GM19025 (cell line): ENCODE measurements around the gene PKN2.
"Not testable (repeated sequence)": the region's sequence is repeated elsewhere in the genome, so short reads cannot be mapped to it uniquely, and the experiment has no call there.

Source experiments
- ATAC-seq: cut with Tn5 transposase; IDR thresholded peaks from one replicate; pipeline ENCODE4 v1.9.1; 2021; ENCODE audit warnings: mild to moderate bottlenecking, low read depth, moderate library complexity; ENCODE audit not compliant: unreplicated experiment

The PKN2 gene

DNA sequence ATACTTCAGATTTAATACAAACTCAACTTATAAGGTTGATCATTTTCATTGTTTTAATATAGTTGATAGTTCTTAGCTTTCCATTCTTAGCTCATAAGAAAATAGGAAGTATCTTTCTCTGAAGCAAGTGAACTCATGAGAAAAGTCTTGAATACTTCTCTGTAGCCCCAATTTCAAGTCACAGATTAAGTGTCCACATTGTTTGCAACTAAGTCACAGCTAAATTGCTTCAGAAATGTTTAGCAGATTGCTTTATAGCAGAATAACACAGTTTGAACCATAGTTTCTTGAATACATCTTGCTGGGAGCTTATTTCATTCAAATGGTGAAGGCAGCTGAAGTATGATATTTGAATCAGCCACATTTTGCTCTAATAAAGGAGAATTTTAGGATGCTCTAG is 10.6 kb upstream of the PKN2 start:
- ATAC-seq, result no peak

DNA sequence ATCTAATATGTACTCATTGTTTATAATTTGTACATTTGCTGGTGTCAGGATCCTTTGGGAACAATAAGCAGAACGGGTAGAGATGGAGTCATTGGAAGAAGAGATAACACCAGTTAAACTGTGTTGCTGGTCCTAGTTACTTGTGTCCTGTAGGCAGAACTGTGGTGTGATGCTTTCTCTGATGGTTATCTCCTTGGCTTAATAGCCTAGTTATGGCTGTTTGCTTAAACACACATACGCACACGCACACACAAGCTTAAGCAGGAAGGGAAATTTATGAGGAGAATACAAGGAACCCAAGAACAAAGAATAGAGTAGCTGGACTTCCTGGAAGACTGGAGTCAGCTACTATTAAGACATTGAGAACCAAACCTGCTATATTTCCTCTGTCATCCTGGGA is 5.7 kb upstream of the PKN2 start:
- no peak for ATAC-seq

- no peak for ATAC-seq
Observed at GRCh38 chr1:88680471-88680870, 3.6 kb upstream of the PKN2 start.

- ATAC-seq, result no peak
Observed at GRCh38 chr1:88680911-88681622, 3.0 kb upstream of the PKN2 start.

GRCh38 chr1:88684482-88685258 is 597 bp downstream of the PKN2 start:
- peak; percentile 27 for ATAC-seq

- no peak for ATAC-seq
Observed at GRCh38 chr1:88685259-88685620, 1.2 kb downstream of the PKN2 start.

GRCh38 chr1:88691540-88691939 is 7.5 kb downstream of the PKN2 start:
- no peak for ATAC-seq

DNA sequence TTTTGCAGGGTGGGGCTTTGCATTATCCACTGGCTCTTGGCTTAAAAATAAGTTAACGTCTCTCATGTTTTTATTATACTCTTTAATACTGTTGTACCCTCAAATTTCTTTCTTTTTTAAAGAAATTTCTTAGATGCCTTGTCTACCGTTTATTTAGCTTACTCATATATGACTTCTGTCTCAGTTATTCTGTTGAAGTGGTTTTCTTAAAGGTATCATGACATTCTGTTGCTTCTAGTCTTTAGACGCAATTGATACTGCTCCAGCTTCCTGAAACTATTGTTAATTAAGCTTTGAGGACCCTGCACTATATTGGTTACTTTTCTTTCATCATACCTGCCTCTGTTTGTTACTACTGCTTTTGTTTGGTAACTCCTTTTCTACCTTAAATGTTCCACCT is 11.7 kb downstream of the PKN2 start:
- ATAC-seq, result no peak

GRCh38 chr1:88697503-88697902 is 13.4 kb downstream of the PKN2 start:
- no peak for ATAC-seq

GRCh38 chr1:88698140-88698539 is 14.1 kb downstream of the PKN2 start:
- ATAC-seq, result no peak

- ATAC-seq, result no peak
Observed at GRCh38 chr1:88698764-88699163, 14.7 kb downstream of the PKN2 start.

DNA sequence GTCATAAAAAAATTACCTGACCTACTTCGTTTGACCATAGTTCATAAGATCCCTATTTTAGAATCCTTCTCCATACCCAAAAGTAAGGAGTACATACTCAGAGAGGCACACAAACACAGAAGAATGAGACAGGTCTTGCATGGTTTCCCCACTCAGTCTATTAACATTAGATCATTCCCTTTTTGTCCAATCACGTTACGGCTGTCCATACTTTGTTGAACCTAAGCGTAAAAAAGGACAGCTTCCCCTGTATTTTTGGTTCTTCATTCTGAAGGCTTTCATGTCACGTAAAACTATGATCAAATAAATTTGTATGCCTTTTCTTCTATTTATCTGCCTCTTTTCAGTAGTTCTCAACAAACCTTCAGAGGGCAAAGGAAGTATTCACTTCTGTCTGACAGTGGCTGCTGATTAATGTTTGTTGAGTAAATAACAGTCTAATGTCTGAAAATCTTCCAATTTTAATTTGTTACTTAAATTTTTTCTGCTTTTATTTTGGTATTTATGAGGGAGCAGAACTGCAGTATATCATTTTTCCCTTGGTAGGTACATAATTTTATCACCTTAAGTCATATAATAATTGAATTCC is 16.4 kb downstream of the PKN2 start:
- ATAC-seq, result no peak

- peak; percentile 77 for ATAC-seq
Observed at GRCh38 chr1:88701275-88701674, 17.2 kb downstream of the PKN2 start.

GRCh38 chr1:88701793-88702192 is 17.7 kb downstream of the PKN2 start:
- ATAC-seq, result not testable (repeated sequence)

GRCh38 chr1:88708011-88708410 is 23.9 kb downstream of the PKN2 start:
- ATAC-seq, result no peak

DNA sequence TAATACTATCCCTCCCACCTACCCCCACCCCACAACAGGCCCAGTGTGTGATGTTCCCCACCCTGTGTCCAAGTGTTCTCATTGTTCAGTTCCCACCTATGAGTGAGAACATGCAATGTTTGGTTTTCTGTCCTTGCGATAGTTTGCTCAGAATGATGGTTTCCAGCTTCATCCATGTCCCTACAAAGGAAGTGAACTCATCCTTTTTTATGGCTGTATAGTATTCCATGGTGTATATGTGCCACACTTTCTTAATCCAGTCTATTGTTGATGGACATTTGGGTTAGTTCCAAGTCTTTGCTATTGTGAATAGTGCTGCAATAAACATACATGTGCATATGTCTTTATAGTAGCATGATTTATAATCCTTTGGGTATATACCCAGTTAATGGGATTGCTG is 28.8 kb downstream of the PKN2 start:
- ATAC-seq, result not testable (repeated sequence)

DNA sequence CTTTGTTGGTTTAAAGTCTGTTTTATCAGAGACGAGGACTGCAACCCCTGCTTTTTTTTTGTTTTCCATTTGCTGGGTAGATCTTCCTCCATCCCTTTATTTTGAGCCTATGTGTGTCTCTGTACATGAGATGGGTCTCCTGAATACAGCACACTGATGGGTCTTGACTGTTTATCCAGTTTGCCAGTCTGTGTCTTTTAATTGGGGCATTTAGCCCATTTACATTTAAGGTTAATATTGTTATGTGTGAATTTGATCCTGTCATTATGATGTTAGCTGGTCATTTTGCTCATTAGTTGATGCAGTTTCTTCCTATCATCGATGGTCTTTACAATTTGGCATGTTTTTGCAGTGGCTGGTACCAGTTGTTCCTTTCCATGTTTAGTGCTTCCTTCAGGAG is 32.5 kb downstream of the PKN2 start:
- not testable (repeated sequence) for ATAC-seq

GRCh38 chr1:88722492-88722891 is 38.4 kb downstream of the PKN2 start:
- ATAC-seq, result no peak

DNA sequence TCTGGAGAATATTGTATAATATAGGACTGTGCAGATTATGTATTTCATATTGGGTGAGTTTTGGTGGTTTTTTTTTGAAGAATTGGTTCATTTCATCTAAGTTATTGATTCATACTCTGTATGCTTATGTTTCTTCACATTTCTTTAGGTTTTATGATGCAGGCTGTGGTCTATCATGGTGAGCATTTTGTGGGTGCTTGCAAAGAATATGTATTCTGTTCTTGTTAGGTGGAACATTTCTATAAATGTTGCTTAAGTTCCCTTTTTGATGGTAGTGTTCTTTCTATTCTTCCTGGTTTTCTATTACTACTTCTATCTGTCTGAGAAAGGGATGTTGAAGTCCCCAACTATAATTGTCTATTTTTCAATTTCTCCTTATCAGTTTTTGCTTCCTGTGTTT is 42.6 kb downstream of the PKN2 start:
- ATAC-seq, result no peak

DNA sequence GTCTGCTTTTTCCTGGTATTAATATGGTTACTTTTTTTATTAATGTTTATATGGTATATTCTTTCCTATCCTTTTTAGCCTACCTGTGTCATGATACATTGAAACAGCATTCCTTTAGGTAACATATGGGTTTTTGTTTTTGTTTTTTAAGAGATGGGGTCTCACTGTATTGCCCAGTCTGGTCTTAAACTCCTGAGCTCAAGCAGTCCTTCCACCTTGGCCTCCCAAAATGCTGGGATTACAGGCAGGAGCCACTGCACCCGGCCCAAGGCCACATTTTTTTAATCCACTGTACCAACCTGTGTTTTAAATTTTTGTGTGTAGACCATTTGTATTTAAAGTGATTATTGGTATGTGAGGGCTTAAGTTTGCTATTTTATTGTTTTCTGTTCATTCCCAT is 43.1 kb downstream of the PKN2 start:
- ATAC-seq, result no peak

DNA sequence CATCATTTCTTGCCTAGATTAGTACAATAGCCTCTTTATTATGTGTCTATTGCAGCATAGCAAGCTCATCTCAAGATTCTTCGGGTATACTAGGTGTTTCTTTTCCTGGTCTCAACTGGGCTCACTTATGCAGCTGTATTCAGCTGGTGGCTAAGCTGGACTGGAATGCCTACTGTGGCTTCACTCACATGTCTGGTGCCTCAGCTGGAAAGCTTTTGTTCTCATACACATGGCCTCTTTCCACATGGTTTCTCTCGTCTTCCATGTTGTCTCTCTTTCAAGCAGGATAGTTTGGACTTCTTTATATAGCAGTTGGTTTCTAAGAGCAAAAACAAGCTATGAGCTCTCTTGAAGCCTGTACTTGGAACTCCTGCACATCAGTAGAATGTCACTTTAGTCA is 45.2 kb downstream of the PKN2 start:
- no peak for ATAC-seq
